ENCODE data around the gene IL17F.

Gene IL17F

DNA sequence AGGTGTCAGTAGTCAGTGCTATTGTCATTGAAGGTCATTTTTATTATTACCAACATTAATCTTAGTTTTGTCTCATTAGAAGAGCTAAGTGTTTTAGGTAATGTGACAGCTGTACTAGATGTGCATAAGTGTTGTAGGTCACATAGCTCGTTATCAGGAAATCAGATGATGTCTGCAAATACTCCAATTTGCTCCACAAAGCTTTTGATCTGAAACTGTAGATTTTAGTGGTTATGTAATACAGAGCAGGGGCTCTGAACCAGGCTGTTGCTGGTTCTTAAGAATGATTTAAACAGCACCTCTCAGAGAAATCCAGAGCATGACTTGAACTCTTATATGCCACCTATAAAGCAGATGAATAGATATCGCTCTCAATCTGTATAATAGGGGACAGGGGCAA, 2.5 kb downstream of the IL17F start:
- Histone ChIP-seq H4K20me1 (ENCODE audit: insufficient read depth, low read length) (no peaks in the 10 kb centered on the region), H3K9ac (ENCODE audit: low read length) (no peak overlapping the region)
- no peak for DNase-seq

DNA sequence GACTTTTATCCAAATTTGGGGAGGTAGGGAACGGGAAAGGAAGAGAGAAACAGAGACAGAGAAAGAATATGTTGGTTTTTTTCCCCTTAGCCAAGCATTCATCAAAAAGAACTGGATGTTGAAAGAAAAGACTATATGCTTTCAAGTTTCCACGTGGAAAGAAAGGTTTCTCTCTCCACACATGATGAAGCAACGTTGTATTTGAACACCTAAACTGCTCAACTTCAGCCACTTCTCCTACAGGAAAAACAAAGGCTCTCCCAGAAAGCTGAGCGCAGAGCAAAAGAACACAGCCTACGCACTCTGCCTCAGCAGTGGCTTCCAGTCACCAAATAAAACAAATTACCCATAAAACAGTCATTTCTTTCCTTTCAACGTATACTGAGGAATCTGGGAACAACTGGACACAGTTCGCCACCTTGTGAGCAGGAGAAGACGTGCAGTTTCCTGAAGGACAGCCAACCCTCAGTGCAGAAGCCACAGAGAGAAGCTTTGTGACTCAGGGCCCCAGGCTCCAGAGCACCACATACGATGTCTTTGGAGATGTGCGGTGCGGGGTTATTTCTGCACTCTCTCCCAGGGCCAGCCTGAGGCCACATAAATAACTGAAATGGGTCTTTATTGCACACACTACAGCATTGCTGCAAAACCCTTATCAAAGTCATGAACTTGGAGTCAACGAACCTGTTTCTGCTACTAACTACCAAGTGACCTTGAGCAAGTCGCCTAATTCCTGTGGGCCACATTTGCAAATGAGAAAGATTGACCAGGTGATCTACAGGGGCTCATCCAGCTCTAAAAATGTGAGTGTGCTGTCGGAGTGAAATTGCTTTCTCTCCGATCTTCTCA, 10.1 kb downstream of the IL17F start:
- Histone ChIP-seq H3K4me3 (ENCODE audit: low read length) (no peak overlapping the region), H2AFZ (ENCODE audit: low read length) (no peak overlapping the region), H3K36me3 (replicated peaks; ENCODE audit: insufficient read depth, low read length) (no peaks in the 10 kb centered on the region), H3F3A (ENCODE audit: insufficient read depth, low read length) (no peaks in the 10 kb centered on the region), H3K4me1 (ENCODE audit: low read length) (no peaks in the 10 kb centered on the region), H3K9me3 (replicated peaks; ENCODE audit: insufficient read depth, low read length) (no peaks in the 10 kb centered on the region), H3K9ac (ENCODE audit: low read length) (no peak overlapping the region), H3K9me2 (replicated peaks; ENCODE audit: insufficient read depth, low read length) (no peaks in the 10 kb centered on the region), H4K20me1 (ENCODE audit: insufficient read depth, low read length) (no peaks in the 10 kb centered on the region), H3K27me3 (replicated peaks; ENCODE audit: insufficient read depth, low read length) (no peaks in the 10 kb centered on the region), H3K27ac (ENCODE audit: low read length) (no peak overlapping the region), H3K79me2 (ENCODE audit: low read length) (no peaks in the 10 kb centered on the region), H3K4me2 (ENCODE audit: low read depth, low read length) (no peak overlapping the region)
- DNase-seq, result peak; percentile 60
- TF ChIP-seq EZH2phosphoT487 (IDR thresholded peaks at IDR 0.05; ENCODE audit: low read length), result no peak
- TF ChIP-seq, protein P1, sequence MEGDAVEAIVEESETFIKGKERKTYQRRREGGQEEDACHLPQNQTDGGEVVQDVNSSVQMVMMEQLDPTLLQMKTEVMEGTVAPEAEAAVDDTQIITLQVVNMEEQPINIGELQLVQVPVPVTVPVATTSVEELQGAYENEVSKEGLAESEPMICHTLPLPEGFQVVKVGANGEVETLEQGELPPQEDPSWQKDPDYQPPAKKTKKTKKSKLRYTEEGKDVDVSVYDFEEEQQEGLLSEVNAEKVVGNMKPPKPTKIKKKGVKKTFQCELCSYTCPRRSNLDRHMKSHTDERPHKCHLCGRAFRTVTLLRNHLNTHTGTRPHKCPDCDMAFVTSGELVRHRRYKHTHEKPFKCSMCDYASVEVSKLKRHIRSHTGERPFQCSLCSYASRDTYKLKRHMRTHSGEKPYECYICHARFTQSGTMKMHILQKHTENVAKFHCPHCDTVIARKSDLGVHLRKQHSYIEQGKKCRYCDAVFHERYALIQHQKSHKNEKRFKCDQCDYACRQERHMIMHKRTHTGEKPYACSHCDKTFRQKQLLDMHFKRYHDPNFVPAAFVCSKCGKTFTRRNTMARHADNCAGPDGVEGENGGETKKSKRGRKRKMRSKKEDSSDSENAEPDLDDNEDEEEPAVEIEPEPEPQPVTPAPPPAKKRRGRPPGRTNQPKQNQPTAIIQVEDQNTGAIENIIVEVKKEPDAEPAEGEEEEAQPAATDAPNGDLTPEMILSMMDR (IDR thresholded peaks at IDR 0.05; ENCODE audit: low read length), result peak; percentile 77

More for the DNA sequence above, 2.5 kb downstream of the IL17F start:
- H3K27me3 ChIP-seq (replicated peaks; ENCODE audit: insufficient read depth, low read length), result no peaks in the 10 kb centered on the region
- no peaks in the 10 kb centered on the region for H3K4me1 ChIP-seq (ENCODE audit: low read length)
- no peaks in the 10 kb centered on the region for H3K36me3 ChIP-seq (replicated peaks; ENCODE audit: insufficient read depth, low read length)
- TF ChIP-seq EZH2phosphoT487 (IDR thresholded peaks at IDR 0.05; ENCODE audit: low read length) (no peak), EZH2 (optimal IDR thresholded peaks at IDR 0.05; ENCODE audit: low read depth, low read length) (no peak)
- TF ChIP-seq, protein P1 (IDR thresholded peaks at IDR 0.05; ENCODE audit: low read length), result no peak
- H3K4me2 ChIP-seq (ENCODE audit: low read depth, low read length), result no peak overlapping the region
- H3K79me2 ChIP-seq (ENCODE audit: low read length), result no peaks in the 10 kb centered on the region
- no peak overlapping the region for H2AFZ ChIP-seq (ENCODE audit: low read length)
- no peaks in the 10 kb centered on the region for H3K9me2 ChIP-seq (replicated peaks; ENCODE audit: insufficient read depth, low read length)
- H3K27ac ChIP-seq (ENCODE audit: low read length), result no peak overlapping the region
- H3F3A ChIP-seq (ENCODE audit: insufficient read depth, low read length), result no peaks in the 10 kb centered on the region
- no peaks in the 10 kb centered on the region for H3K9me3 ChIP-seq (replicated peaks; ENCODE audit: insufficient read depth, low read length)
- H3K4me3 ChIP-seq (ENCODE audit: low read length), result no peak overlapping the region

DNA sequence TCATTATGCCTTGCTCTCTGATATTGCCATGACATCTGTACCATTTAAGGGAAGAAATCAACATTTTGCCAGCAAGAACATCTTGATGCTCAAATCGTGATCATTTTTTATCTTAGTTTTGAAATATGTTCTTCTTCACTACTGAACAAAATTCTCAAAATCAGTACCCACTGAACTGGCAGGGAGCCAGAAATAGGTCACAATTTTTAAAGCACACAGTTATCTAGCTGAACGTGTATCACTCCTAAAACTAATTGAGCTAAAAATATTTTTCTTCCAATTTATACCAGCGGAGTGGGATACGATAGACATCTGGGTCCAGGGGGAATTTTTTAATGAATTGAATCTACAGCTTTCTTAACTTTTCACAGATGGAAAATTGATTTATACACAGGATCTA, 11.3 kb downstream of the IL17F start:
- H3K36me3 ChIP-seq (replicated peaks; ENCODE audit: insufficient read depth, low read length), result no peaks in the 10 kb centered on the region
- TF ChIP-seq EZH2phosphoT487 (IDR thresholded peaks at IDR 0.05; ENCODE audit: low read length) (no peak), EZH2 (optimal IDR thresholded peaks at IDR 0.05; ENCODE audit: low read depth, low read length) (no peak)
- TF ChIP-seq, protein P1 (IDR thresholded peaks at IDR 0.05; ENCODE audit: low read length), result no peak

More for the DNA sequence above, 11.3 kb downstream of the IL17F start:
- no peak overlapping the region for H2AFZ ChIP-seq (ENCODE audit: low read length)
- no peaks in the 10 kb centered on the region for H3K79me2 ChIP-seq (ENCODE audit: low read length)
- H3K9me3 ChIP-seq (replicated peaks; ENCODE audit: insufficient read depth, low read length), result no peaks in the 10 kb centered on the region
- H3F3A ChIP-seq (ENCODE audit: insufficient read depth, low read length), result peaks cover 3% of the 10 kb centered on the region
- H4K20me1 ChIP-seq (ENCODE audit: insufficient read depth, low read length), result no peaks in the 10 kb centered on the region
- H3K4me2 ChIP-seq (ENCODE audit: low read depth, low read length), result no peak overlapping the region
- no peak overlapping the region for H3K27ac ChIP-seq (ENCODE audit: low read length)
- no peak overlapping the region for H3K4me3 ChIP-seq (ENCODE audit: low read length)
- H3K9me2 ChIP-seq (replicated peaks; ENCODE audit: insufficient read depth, low read length), result no peaks in the 10 kb centered on the region
- H3K4me1 ChIP-seq (ENCODE audit: low read length), result peaks cover 4% of the 10 kb centered on the region
- H3K27me3 ChIP-seq (replicated peaks; ENCODE audit: insufficient read depth, low read length), result no peaks in the 10 kb centered on the region
- no peak for DNase-seq
- no peak overlapping the region for H3K9ac ChIP-seq (ENCODE audit: low read length)

Measured in MM.1S (cell line).